HepG2 (cell line): ENCODE results near the gene ZNRF3. TPM values are rescaled to one million over a fixed set of nuclear protein-coding genes. Genes with fewer than 3 reads are reported as not detected.

ENCODE experiments used
- ARID2 ChIP-seq: sonication (generic); formaldehyde crosslinking; IDR thresholded peaks from 2 replicates; pipeline ENCODE4 v1.8.1; 2022; ENCODE audit warnings: mild to moderate bottlenecking, missing genetic modification reagents, borderline replicate concordance
- CBX5 ChIP-seq: sonication (generic); formaldehyde crosslinking; IDR thresholded peaks from 2 replicates; pipeline ENCODE4 v1.4.0; 2020; ENCODE audit warnings: missing genetic modification reagents, borderline replicate concordance
- HDAC2 ChIP-seq: sonication (generic); formaldehyde crosslinking; IDR thresholded peaks from 2 replicates; pipeline ENCODE4 v1.4.0; 2020; ENCODE audit warnings: missing genetic modification reagents
- MED13 ChIP-seq: sonication (generic); formaldehyde crosslinking; IDR thresholded peaks from 2 replicates; pipeline ENCODE4 v1.5.0; 2020; ENCODE audit warnings: missing genetic modification reagents
- RARA ChIP-seq: IDR thresholded peaks from 2 replicates; pipeline ENCODE4 v1.6.1; 2016; ENCODE audit warnings: missing genetic modification reagents, missing compliant biosample characterization
- SNAPC2 ChIP-seq: sonication (generic); formaldehyde crosslinking; IDR thresholded peaks from 2 replicates; pipeline ENCODE4 v1.8.1; 2022; ENCODE audit warnings: mild to moderate bottlenecking, missing genetic modification reagents
- ZNF280D ChIP-seq: sonication (generic); formaldehyde crosslinking; IDR thresholded peaks from 2 replicates; pipeline ENCODE4 v1.5.1; 2020; ENCODE audit warnings: mild to moderate bottlenecking, missing genetic modification reagents
- ZNF446 ChIP-seq: sonication (generic); formaldehyde crosslinking; IDR thresholded peaks from 2 replicates; pipeline ENCODE4 v1.5.0; 2020; ENCODE audit warnings: mild to moderate bottlenecking, missing genetic modification reagents
- polyA plus RNA-seq, 8 experiments: library from polyadenylated mRNA; depleted of rRNA in 3 of 8; stranded (reverse) in 7 of 8; unstranded in 1 of 8; fragments of >200 nt; fragmentation: Illumina TruSeq in 4 of 8; extraction: Trizol in 4 of 8; gene quantifications; 2 replicates each; pipeline versions ENCODE4 v1.2.1 to v1.2.3, GENCODE V29; 2011 to 2016; ENCODE audit warnings: low read depth in 4 of 8, missing spikeins in 1 of 8, mixed read lengths in 1 of 8; ENCODE audit not compliant: insufficient read depth in 1 of 8
- total RNA-seq, 5 experiments: library from RNA; depleted of rRNA; stranded (reverse); fragments of >200 nt; fragmentation: Illumina TruSeq; extraction: Trizol; gene quantifications; 2 replicates each; pipeline ENCODE4 v1.2.3, GENCODE V29; 2016; ENCODE audit warnings: low read depth in 1 of 5
- TF ChIP-seq, protein P1 (sequence below), 2 experiments: sonication (generic) in 1 of 2; formaldehyde crosslinking in 1 of 2; IDR thresholded peaks; 2 replicates each; pipeline versions ENCODE4 v1.4.0 to v1.6.1; 2016 to 2020; ENCODE audit warnings: borderline replicate concordance in 1 of 2, low read depth in 1 of 2, mild to moderate bottlenecking in 1 of 2, missing genetic modification reagents in 1 of 2
- TF ChIP-seq, protein P2 (sequence below): IDR thresholded peaks from 2 replicates; pipeline ENCODE4 v1.6.1; 2012; ENCODE audit warnings: low read depth, low read length, improper control_type of control experiment
- TF ChIP-seq, protein P3 (sequence below): sonication (generic); formaldehyde crosslinking; IDR thresholded peaks from 2 replicates; pipeline ENCODE4 v1.5.1; 2020; ENCODE audit warnings: mild to moderate bottlenecking, missing genetic modification reagents, borderline replicate concordance

The ZNRF3 gene
- total and polyA plus RNA-seq, 2 of the 13 experiments (the other 11 are each of a cell fraction or from before 2014, with no cell fraction given), result 20.3 to 36.7 TPM

DNA sequence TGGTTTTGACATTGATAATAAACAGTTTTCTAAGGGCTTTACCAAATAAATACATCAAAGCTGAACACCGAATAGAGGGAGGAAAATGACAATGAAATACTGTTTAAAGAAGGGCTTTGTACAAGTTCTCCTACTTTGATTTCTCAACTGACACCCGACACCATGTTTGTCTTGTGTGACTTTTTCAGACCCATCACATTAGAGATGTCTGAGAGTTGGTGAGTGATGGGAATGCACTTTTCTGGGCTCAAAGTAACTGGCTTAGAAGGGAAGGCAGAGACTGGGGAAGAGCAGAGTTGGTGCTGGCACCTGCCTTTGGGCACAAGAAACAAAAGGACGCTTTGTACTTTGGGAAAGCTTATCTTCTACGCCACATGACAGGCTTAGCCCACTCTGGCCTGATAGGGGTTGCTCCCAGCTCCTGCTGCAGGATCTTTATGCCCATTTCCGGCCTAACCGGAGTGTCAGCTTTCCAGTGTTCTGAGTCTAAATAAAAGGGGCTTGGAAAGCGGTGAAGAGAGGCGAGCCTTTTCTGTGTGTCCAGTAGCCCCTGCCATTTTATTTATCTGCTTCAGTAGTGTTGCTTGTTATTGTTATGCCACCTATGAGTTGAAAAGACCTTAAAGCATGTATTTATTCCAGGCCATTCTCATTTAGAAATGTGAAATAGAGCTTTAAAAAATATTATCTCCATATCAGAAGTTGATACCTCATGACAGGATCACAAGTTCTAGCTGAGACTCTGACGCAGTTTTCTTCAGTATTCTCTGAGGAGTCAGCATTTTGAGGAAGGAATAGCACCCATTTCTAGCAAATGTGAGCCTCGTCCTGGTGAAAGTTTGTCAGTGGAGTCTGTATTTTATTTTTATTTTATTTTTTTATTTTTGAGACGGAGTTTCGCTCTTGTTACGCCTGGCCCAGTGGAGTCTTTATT is 213.6 kb downstream of the ZNRF3 start (continued):
- TF ChIP-seq, protein P1, sequence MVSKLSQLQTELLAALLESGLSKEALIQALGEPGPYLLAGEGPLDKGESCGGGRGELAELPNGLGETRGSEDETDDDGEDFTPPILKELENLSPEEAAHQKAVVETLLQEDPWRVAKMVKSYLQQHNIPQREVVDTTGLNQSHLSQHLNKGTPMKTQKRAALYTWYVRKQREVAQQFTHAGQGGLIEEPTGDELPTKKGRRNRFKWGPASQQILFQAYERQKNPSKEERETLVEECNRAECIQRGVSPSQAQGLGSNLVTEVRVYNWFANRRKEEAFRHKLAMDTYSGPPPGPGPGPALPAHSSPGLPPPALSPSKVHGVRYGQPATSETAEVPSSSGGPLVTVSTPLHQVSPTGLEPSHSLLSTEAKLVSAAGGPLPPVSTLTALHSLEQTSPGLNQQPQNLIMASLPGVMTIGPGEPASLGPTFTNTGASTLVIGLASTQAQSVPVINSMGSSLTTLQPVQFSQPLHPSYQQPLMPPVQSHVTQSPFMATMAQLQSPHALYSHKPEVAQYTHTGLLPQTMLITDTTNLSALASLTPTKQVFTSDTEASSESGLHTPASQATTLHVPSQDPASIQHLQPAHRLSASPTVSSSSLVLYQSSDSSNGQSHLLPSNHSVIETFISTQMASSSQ (IDR thresholded peaks at IDR 0.05; ENCODE audit: low read depth), result peak; percentile 62; the same call in 1 of the 2 replicates
- TF ChIP-seq, protein P1 (CRISPR knock-in tag; IDR thresholded peaks at IDR 0.05; ENCODE audit: borderline replicate concordance), result peak; percentile 55; the same call in 1 of the 2 replicates
- TF ChIP-seq ZNF446 (no peak), ZNF280D (CRISPR knock-in tag) (peak; percentile 28; the same call in 1 of the 2 replicates), SNAPC2 (peak; percentile 60; the same call in 1 of the 2 replicates), MED13 (no peak), RARA (CRISPR knock-in tag) (peak; percentile 65), HDAC2 (peak; percentile 93), CBX5 (CRISPR knock-in tag) (0 out of 2 replicates have a peak, but pooled peaks have one; percentile 13), ARID2 (CRISPR knock-in tag) (peak; percentile 54; the same call in 1 of the 2 replicates)
- TF ChIP-seq, protein P2, sequence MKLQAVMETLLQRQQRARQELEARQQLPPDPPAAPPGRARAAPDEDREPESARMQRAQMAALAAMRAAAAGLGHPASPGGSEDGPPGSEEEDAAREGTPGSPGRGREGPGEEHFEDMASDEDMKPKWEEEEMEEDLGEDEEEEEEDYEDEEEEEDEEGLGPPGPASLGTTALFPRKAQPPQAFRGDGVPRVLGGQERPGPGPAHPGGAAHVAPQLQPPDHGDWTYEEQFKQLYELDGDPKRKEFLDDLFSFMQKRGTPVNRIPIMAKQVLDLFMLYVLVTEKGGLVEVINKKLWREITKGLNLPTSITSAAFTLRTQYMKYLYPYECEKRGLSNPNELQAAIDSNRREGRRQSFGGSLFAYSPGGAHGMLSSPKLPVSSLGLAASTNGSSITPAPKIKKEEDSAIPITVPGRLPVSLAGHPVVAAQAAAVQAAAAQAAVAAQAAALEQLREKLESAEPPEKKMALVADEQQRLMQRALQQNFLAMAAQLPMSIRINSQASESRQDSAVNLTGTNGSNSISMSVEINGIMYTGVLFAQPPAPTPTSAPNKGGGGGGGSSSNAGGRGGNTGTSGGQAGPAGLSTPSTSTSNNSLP, result peak; percentile 72; the same call in 1 of the 2 replicates
- TF ChIP-seq, protein P3, sequence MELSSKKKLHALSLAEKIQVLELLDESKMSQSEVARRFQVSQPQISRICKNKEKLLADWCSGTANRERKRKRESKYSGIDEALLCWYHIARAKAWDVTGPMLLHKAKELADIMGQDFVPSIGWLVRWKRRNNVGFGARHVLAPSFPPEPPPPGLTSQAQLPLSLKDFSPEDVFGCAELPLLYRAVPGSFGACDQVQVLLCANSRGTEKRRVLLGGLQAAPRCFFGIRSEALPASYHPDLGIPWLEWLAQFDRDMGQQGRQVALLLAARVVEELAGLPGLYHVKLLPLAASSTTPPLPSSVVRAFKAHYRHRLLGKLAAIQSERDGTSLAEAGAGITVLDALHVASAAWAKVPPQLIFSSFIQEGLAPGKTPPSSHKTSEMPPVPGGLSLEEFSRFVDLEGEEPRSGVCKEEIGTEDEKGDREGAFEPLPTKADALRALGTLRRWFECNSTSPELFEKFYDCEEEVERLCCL (CRISPR knock-in tag), result no peak
